GM12874 (cell line): ENCODE results near the gene ASIC2.

Experiments
- CTCF ChIP-seq: IDR thresholded peaks from 2 replicates; pipeline ENCODE4 v1.5.1; 2011; ENCODE audit warnings: low read depth, mild to moderate bottlenecking, control low read depth, low read length, moderate library complexity; ENCODE audit not compliant: insufficient read depth

Gene ASIC2

GRCh38 chr17:33196883-33197282 lies 96.2 kb downstream of the ASIC2 start:
- TF ChIP-seq CTCF = no peak

GRCh38 chr17:33192951-33193911 lies 99.9 kb downstream of the ASIC2 start:
- TF ChIP-seq CTCF = no peak

- no peak for TF ChIP-seq CTCF
These were observed 109.5 kb downstream of the ASIC2 start for GRCh38 chr17:33183487-33184026.

- TF ChIP-seq CTCF = no peak
These were observed 113.9 kb downstream of the ASIC2 start for GRCh38 chr17:33179151-33179550.

- no peak for TF ChIP-seq CTCF
These were observed 114.4 kb downstream of the ASIC2 start for GRCh38 chr17:33178681-33179080.

- no peak for TF ChIP-seq CTCF
These were observed 117.5 kb downstream of the ASIC2 start for GRCh38 chr17:33175562-33175961.

GRCh38 chr17:33171931-33172330 lies 121.2 kb downstream of the ASIC2 start:
- no peak for TF ChIP-seq CTCF
